Liver (tissue), 9 donors: Measurements from ENCODE around the gene ZYG11B. TPM values are rescaled to one million over a fixed set of nuclear protein-coding genes. Genes with fewer than 3 reads are reported as not detected.

Source experiments
- DNase-seq: peaks from one replicate; pipeline ENCODE4 v3.0.0-alpha.2; 2017; ENCODE audit warnings: low spot score
- H3K27ac ChIP-seq, 2 donors: one replicate each; pipeline ENCODE4 v1.7.0; 2013; ENCODE audit warnings: inconsistent platforms in 2 of 2, low read length in 2 of 2, control low read depth in 1 of 2, low read depth in 1 of 2, mild to moderate bottlenecking in 1 of 2
- H3K27me3 ChIP-seq, 4 donors: one replicate each; pipeline versions ENCODE4 v1.6.1 to v1.7.0; 2013; ENCODE audit warnings: low read length in 3 of 4, inconsistent platforms in 1 of 4, mild to moderate bottlenecking in 1 of 4, moderate library complexity in 1 of 4; ENCODE audit not compliant: control insufficient read depth in 4 of 4, insufficient read depth in 4 of 4
- H3K36me3 ChIP-seq, 4 donors: one replicate each; pipeline versions ENCODE4 v1.6.1 to v1.7.0; 2013; ENCODE audit warnings: low read length in 3 of 4, mild to moderate bottlenecking in 3 of 4, low read depth in 1 of 4, moderate library complexity in 1 of 4; ENCODE audit not compliant: control insufficient read depth in 4 of 4, insufficient read depth in 3 of 4
- H3K4me1 ChIP-seq, 4 donors: one replicate each; pipeline versions ENCODE4 v1.6.1 to v1.7.0; 2013; ENCODE audit warnings: low read length in 3 of 4, mild to moderate bottlenecking in 3 of 4, moderate library complexity in 1 of 4; ENCODE audit not compliant: control insufficient read depth in 4 of 4, insufficient read depth in 4 of 4
- H3K4me3 ChIP-seq, 3 donors: one replicate each; pipeline versions ENCODE4 v1.6.1 to v1.7.0; 2013; ENCODE audit warnings: low read length in 3 of 3, control low read depth in 1 of 3, low read depth in 1 of 3, mild to moderate bottlenecking in 1 of 3
- H3K9ac ChIP-seq, 2 donors: one replicate each; pipeline ENCODE4 v1.7.0; 2013; ENCODE audit warnings: low read length in 2 of 2, mild to moderate bottlenecking in 2 of 2, moderate library complexity in 2 of 2, control low read depth in 1 of 2, low read depth in 1 of 2
- H3K9me3 ChIP-seq, 4 donors: one replicate each; pipeline versions ENCODE4 v1.6.1 to v1.7.0; 2013; ENCODE audit warnings: low read length in 3 of 4; ENCODE audit not compliant: control insufficient read depth in 4 of 4
- EGR1 ChIP-seq, 2 donors: IDR thresholded peaks; 2 replicates each; pipeline ENCODE4 v1.6.1; 2016 to 2018; ENCODE audit warnings: antibody characterized with exemption in 2 of 2, low read depth in 2 of 2
- FOXA1 ChIP-seq: IDR thresholded peaks from 2 replicates; pipeline ENCODE4 v1.6.1; 2016; ENCODE audit warnings: antibody characterized with exemption
- FOXA2 ChIP-seq: IDR thresholded peaks from 2 replicates; pipeline ENCODE4 v1.6.1; 2016; ENCODE audit warnings: antibody characterized with exemption
- GABPA ChIP-seq, 2 donors: IDR thresholded peaks in 1 of 2; conservative IDR thresholded peaks in 1 of 2; 2 replicates each; pipeline ENCODE4 v1.6.1; 2016; ENCODE audit warnings: antibody characterized with exemption in 2 of 2, mild to moderate bottlenecking in 1 of 2, moderate library complexity in 1 of 2
- HNF4A ChIP-seq, 2 donors: conservative IDR thresholded peaks; 2 replicates each; pipeline ENCODE4 v1.6.1; 2016; ENCODE audit warnings: antibody characterized with exemption in 2 of 2, mild to moderate bottlenecking in 2 of 2
- JUND ChIP-seq, 2 donors: IDR thresholded peaks; 2 replicates each; pipeline ENCODE4 v1.6.1; 2016; ENCODE audit warnings: antibody characterized with exemption in 2 of 2
- MAX ChIP-seq: IDR thresholded peaks from 2 replicates; pipeline ENCODE4 v1.6.1; 2016; ENCODE audit warnings: antibody characterized with exemption
- NR2F2 ChIP-seq: IDR thresholded peaks from 2 replicates; pipeline ENCODE4 v1.6.1; 2016; ENCODE audit warnings: antibody characterized with exemption
- RXRA ChIP-seq, 2 donors: IDR thresholded peaks; 2 replicates each; pipeline ENCODE4 v1.6.1; 2017 to 2018; ENCODE audit warnings: antibody characterized with exemption in 2 of 2, mild to moderate bottlenecking in 1 of 2
- SP1 ChIP-seq: IDR thresholded peaks from 2 replicates; pipeline ENCODE4 v1.6.1; 2018; ENCODE audit warnings: antibody characterized with exemption, mild to moderate bottlenecking
- TAF1 ChIP-seq: conservative IDR thresholded peaks from 2 replicates; pipeline ENCODE4 v1.6.1; 2016; ENCODE audit warnings: antibody characterized with exemption, mild to moderate bottlenecking
- YY1 ChIP-seq: IDR thresholded peaks from 2 replicates; pipeline ENCODE4 v1.6.1; 2016; ENCODE audit warnings: antibody characterized with exemption, mild to moderate bottlenecking
- WGBS: extraction: QIAGEN DNeasy Blood & Tissue Kit; methylation state at CpG from one replicate; pipeline ENCODE4 v1.1.7; 2013; 5-methylcytosine and 5-hydroxymethylcytosine counted together
- polyA plus RNA-seq, 2 donors: library from polyadenylated mRNA; stranded (reverse) in 1 of 2; unstranded in 1 of 2; fragments of 200-250 nt in 1 of 2; fragments of >200 nt in 1 of 2; fragmentation: Nextera tagmentation in 1 of 2; extraction: Ambion mirVana in 1 of 2; gene quantifications; one replicate each; pipeline versions ENCODE4 v1.2.1 to v1.2.3, GENCODE V29; 2013 to 2015
- total RNA-seq, 2 donors: library from RNA; depleted of rRNA; stranded (reverse); fragments of >200 nt; gene quantifications; one replicate each; pipeline ENCODE4 v1.2.3, GENCODE V29; 2014
- TF ChIP-seq, protein P1 (sequence below): IDR thresholded peaks from 2 replicates; pipeline ENCODE4 v1.6.1; 2016; ENCODE audit warnings: antibody characterized with exemption
- TF ChIP-seq, protein P2 (sequence below): IDR thresholded peaks from 2 replicates; pipeline ENCODE4 v1.6.1; 2016; ENCODE audit warnings: antibody characterized with exemption
- TF ChIP-seq, protein P3 (sequence below): IDR thresholded peaks from 2 replicates; pipeline ENCODE4 v1.6.1; 2016; ENCODE audit warnings: antibody characterized with exemption, mild to moderate bottlenecking
- TF ChIP-seq, protein P4 (sequence below): fragments of 150-350 bp; IDR thresholded peaks from 2 replicates; pipeline ENCODE4 v1.5.1; 2017; ENCODE audit warnings: improper control_type of control experiment, low read depth, low read length; ENCODE audit not compliant: missing input control
- donor health status: healthy.
- donor health status: healthy.
- donor health status: healthy.
- donor health status: healthy.
- donor health status: healthy.

Gene ZYG11B
- total and polyA plus RNA-seq, 4 donors, result 6.1 to 111 (median 15.5) TPM

DNA sequence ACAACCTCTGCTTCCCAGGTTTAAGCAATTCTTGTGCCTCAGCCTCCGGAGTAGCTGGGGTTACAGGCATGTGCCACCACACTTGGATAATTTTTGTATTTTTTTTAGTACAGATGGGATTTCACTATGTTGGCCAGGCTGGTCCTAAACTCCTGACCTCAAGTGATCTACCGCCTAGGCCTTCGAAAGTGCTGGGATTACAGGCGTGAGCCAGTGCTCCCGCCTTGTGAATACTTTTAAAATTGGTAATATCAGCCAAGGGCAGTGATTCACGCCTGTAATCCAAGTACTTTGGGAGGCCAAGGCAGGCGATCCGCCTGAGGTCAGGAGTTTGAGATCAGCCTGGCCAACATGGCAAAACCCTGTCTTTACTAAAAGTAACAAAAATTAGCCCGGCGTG lies 33.7 kb downstream of the ZYG11B start:
- Histone ChIP-seq H3K27me3 (no peaks in the 10 kb centered on the region), H3K4me1 (no peaks in the 10 kb centered on the region), H3K9me3 (no peaks in the 10 kb centered on the region), H3K9ac (no peak overlapping the region), H3K27ac (no peak overlapping the region), H3K4me3 (no peak overlapping the region), H3K36me3 (peaks cover 2 to 15% (median 3%) of the 10 kb centered on the region in 4 donors)
- no peak for DNase-seq
- TF ChIP-seq JUND (IDR thresholded peaks at IDR 0.05), result no peak
- TF ChIP-seq, protein P1, sequence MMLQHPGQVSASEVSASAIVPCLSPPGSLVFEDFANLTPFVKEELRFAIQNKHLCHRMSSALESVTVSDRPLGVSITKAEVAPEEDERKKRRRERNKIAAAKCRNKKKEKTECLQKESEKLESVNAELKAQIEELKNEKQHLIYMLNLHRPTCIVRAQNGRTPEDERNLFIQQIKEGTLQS, result no peak
- no peak for TF ChIP-seq FOXA2
- 97% methylated on average over 10 of the region's 10 CpGs for WGBS

DNA sequence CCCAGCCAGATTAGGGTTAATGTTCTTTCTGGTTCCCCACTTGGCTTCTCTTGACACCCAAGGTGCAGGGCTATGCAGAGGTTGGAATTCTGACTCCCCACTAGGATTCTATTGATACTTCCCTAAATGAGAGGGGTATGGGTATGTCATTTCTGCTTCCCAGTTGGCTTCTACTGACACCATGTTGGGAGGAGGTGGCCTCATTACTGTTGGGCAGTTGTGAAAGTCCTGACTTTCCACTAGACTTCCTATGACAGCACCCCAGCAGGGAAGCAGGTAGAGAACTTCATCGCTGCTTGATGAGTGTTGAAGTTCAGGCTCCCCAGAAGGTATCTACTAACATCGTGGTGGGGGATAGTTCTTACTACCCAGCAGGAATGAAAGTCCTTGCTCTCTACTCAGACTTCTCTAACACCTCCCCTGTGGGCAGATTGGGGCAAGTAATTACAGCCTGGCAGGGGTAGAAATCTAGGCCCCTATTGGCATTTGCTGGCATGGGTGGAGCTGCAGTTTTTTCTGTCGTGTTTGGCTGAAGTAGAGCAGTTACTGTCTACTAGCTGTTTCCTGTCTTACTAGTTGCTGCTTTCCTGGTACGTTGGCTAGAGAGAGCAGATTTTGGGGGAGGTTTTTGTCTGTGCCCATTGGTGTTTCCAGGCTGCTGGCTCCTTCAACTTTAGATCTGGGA lies 41.5 kb downstream of the ZYG11B start:
- Histone ChIP-seq H3K36me3 (peaks cover 3 to 13% (median 7%) of the 10 kb centered on the region in 4 donors), H3K4me1 (no peaks in the 10 kb centered on the region), H3K9me3 (no peaks in the 10 kb centered on the region), H3K27me3 (no peaks in the 10 kb centered on the region), H3K27ac (no peak overlapping the region), H3K9ac (no peak overlapping the region), H3K4me3 (no peak overlapping the region)
- no peak for DNase-seq
- WGBS, result 90% methylated on average over 4 of the region's 4 CpGs
- TF ChIP-seq, protein P2, sequence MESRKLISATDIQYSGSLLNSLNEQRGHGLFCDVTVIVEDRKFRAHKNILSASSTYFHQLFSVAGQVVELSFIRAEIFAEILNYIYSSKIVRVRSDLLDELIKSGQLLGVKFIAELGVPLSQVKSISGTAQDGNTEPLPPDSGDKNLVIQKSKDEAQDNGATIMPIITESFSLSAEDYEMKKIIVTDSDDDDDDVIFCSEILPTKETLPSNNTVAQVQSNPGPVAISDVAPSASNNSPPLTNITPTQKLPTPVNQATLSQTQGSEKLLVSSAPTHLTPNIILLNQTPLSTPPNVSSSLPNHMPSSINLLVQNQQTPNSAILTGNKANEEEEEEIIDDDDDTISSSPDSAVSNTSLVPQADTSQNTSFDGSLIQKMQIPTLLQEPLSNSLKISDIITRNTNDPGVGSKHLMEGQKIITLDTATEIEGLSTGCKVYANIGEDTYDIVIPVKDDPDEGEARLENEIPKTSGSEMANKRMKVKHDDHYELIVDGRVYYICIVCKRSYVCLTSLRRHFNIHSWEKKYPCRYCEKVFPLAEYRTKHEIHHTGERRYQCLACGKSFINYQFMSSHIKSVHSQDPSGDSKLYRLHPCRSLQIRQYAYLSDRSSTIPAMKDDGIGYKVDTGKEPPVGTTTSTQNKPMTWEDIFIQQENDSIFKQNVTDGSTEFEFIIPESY, result no peak
- TF ChIP-seq HNF4A (conservative IDR thresholded peaks at IDR 0.05), result no peak
- no peak for TF ChIP-seq EGR1 (IDR thresholded peaks at IDR 0.05; ENCODE audit: low read depth in 2 of 2)
- TF ChIP-seq FOXA1, result no peak
- TF ChIP-seq TAF1, result no peak
- TF ChIP-seq GABPA (IDR thresholded peaks at IDR 0.05 in 1 of 2, conservative IDR thresholded peaks at IDR 0.05 in 1 of 2), result no peak
- TF ChIP-seq, protein P3, sequence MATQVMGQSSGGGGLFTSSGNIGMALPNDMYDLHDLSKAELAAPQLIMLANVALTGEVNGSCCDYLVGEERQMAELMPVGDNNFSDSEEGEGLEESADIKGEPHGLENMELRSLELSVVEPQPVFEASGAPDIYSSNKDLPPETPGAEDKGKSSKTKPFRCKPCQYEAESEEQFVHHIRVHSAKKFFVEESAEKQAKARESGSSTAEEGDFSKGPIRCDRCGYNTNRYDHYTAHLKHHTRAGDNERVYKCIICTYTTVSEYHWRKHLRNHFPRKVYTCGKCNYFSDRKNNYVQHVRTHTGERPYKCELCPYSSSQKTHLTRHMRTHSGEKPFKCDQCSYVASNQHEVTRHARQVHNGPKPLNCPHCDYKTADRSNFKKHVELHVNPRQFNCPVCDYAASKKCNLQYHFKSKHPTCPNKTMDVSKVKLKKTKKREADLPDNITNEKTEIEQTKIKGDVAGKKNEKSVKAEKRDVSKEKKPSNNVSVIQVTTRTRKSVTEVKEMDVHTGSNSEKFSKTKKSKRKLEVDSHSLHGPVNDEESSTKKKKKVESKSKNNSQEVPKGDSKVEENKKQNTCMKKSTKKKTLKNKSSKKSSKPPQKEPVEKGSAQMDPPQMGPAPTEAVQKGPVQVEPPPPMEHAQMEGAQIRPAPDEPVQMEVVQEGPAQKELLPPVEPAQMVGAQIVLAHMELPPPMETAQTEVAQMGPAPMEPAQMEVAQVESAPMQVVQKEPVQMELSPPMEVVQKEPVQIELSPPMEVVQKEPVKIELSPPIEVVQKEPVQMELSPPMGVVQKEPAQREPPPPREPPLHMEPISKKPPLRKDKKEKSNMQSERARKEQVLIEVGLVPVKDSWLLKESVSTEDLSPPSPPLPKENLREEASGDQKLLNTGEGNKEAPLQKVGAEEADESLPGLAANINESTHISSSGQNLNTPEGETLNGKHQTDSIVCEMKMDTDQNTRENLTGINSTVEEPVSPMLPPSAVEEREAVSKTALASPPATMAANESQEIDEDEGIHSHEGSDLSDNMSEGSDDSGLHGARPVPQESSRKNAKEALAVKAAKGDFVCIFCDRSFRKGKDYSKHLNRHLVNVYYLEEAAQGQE, result no peak
- no peak for TF ChIP-seq MAX
- no peak for TF ChIP-seq NR2F2
- TF ChIP-seq, protein P4, sequence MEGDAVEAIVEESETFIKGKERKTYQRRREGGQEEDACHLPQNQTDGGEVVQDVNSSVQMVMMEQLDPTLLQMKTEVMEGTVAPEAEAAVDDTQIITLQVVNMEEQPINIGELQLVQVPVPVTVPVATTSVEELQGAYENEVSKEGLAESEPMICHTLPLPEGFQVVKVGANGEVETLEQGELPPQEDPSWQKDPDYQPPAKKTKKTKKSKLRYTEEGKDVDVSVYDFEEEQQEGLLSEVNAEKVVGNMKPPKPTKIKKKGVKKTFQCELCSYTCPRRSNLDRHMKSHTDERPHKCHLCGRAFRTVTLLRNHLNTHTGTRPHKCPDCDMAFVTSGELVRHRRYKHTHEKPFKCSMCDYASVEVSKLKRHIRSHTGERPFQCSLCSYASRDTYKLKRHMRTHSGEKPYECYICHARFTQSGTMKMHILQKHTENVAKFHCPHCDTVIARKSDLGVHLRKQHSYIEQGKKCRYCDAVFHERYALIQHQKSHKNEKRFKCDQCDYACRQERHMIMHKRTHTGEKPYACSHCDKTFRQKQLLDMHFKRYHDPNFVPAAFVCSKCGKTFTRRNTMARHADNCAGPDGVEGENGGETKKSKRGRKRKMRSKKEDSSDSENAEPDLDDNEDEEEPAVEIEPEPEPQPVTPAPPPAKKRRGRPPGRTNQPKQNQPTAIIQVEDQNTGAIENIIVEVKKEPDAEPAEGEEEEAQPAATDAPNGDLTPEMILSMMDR, result no peak
- TF ChIP-seq, protein P1, result no peak
- TF ChIP-seq FOXA2, result no peak
- TF ChIP-seq RXRA (IDR thresholded peaks at IDR 0.05), result no peak
- TF ChIP-seq JUND (IDR thresholded peaks at IDR 0.05), result no peak
- TF ChIP-seq SP1, result no peak
- no peak for TF ChIP-seq YY1
